A673 (cell line): ENCODE measurements around the gene TUBGCP3. TPM values are rescaled to one million over a fixed set of nuclear protein-coding genes. Genes with fewer than 3 reads are reported as not detected.
"Not testable (repeated sequence)": the region's sequence is repeated elsewhere in the genome, so short reads cannot be mapped to it uniquely, and the experiment has no call there.

Experiments
- BruUV-seq: library from RNA; stranded (reverse); fragments of 400-500 nt; replicated peaks from 2 replicates; lab custom pipeline; 2021; lab: Mats Ljungman, UMichigan
- CTCF ChIA-PET: fragments of 300-600 bp; sonication (Branson Sonifier 250); formaldehyde crosslinking; loops from one replicate; lab custom pipeline; 2022; ENCODE audit warnings: antibody characterized with exemption; lab: Charles Lee
- POLR2A ChIA-PET: fragments of 300-600 bp; sonication (Branson Sonifier 250); formaldehyde crosslinking; loops from one replicate; lab custom pipeline; 2022; ENCODE audit warnings: antibody characterized with exemption; ENCODE audit not compliant: low non-redundant PET; lab: Charles Lee
- DNase-seq: peaks from one replicate; pipeline ENCODE4 v3.0.0-alpha.2; 2015; ENCODE audit warnings: low spot score
- H3K27ac ChIP-seq: fragments of 200-600 bp; sonication (generic); 2 replicates; pipeline ENCODE4 v1.5.1; 2016; ENCODE audit warnings: mixed run types, low read depth, mild to moderate bottlenecking, mixed read lengths, antibody characterized with exemption, low read length; ENCODE audit not compliant: poor library complexity, severe bottlenecking
- H3K27me3 ChIP-seq: fragments of 200-600 bp; sonication (generic); replicated peaks from 2 replicates; pipeline ENCODE4 v1.6.1; 2017; ENCODE audit warnings: mixed run types, low read depth, mild to moderate bottlenecking, mixed read lengths, antibody characterized with exemption, low read length; ENCODE audit not compliant: insufficient read depth, poor library complexity
- H3K36me3 ChIP-seq: fragments of 200-600 bp; sonication (generic); 2 replicates; pipeline ENCODE4 v1.6.1; 2016; ENCODE audit warnings: mixed run types, mild to moderate bottlenecking, mixed read lengths, antibody characterized with exemption, low read length; ENCODE audit not compliant: insufficient read depth, poor library complexity, severe bottlenecking
- H3K4me1 ChIP-seq: fragments of 200-600 bp; sonication (generic); 2 replicates; pipeline ENCODE4 v1.6.1; 2017; ENCODE audit warnings: mixed run types, mild to moderate bottlenecking, mixed read lengths, antibody characterized with exemption, low read length; ENCODE audit not compliant: insufficient read depth, poor library complexity, severe bottlenecking
- H3K4me3 ChIP-seq: fragments of 200-600 bp; sonication (generic); 2 replicates; pipeline ENCODE4 v1.5.1; 2016; ENCODE audit warnings: low read depth, mixed run types, mild to moderate bottlenecking, mixed read lengths, low read length; ENCODE audit not compliant: poor library complexity, severe bottlenecking
- H3K9me3 ChIP-seq: fragments of 200-600 bp; sonication (generic); 2 replicates; pipeline ENCODE4 v1.6.1; 2016; ENCODE audit warnings: mixed run types, low read depth, mild to moderate bottlenecking, mixed read lengths, antibody characterized with exemption, low read length; ENCODE audit not compliant: poor library complexity, severe bottlenecking
- CTCF ChIP-seq: fragments of 300-800, 200-600 bp; sonication (generic); conservative IDR thresholded peaks from 2 replicates; pipeline ENCODE4 v1.5.1; 2017; ENCODE audit warnings: low read depth, mild to moderate bottlenecking, antibody characterized with exemption, low read length, moderate library complexity, mixed read lengths
- EZH2 ChIP-seq: fragments of 200-600 bp; sonication (generic); IDR thresholded peaks from 2 replicates; pipeline ENCODE4 v1.6.1; 2017; ENCODE audit warnings: borderline replicate concordance, low read depth, mild to moderate bottlenecking, mixed read lengths, antibody characterized with exemption, low read length; ENCODE audit not compliant: poor library complexity, severe bottlenecking
- intact Hi-C: fragments of 100-400 bp; cut with micrococcal nuclease; formaldehyde crosslinking; loops from one replicate; pipeline ENCODE4 v1.10.0; 2022; ENCODE audit not compliant: unreplicated experiment
- total RNA-seq: library from RNA; stranded (reverse); gene quantifications from 2 replicates; pipeline ENCODE4 v1.2.3, GENCODE V29; 2021

Gene TUBGCP3
- total RNA-seq, 1 experiment from 2014 or later, result 61.4 TPM

- Histone ChIP-seq H3K4me3 (no peak overlapping the region), H3K27ac (no peak overlapping the region), H3K9me3 (no peaks in the 10 kb centered on the region), H3K4me1 (no peaks in the 10 kb centered on the region), H3K27me3 (peaks cover 24% of the 10 kb centered on the region), H3K36me3 (no peaks in the 10 kb centered on the region)
- no peak for DNase-seq
- TF ChIP-seq EZH2 (no peak), CTCF (no peak)
- BruUV-seq, result no TSS peak
- intact Hi-C loops, result no loop called here
- ChIA-PET POLR2A (no interaction called here), CTCF (no interaction called here)
Observed at GRCh38 chr13:112629161-112629560, 41.2 kb upstream of the TUBGCP3 start.

GRCh38 chr13:112627613-112628012, 39.7 kb upstream of the TUBGCP3 start:
- H3K4me1 ChIP-seq, H3K36me3 ChIP-seq, H3K27ac ChIP-seq, H3K4me3 ChIP-seq, H3K9me3 ChIP-seq, DNase-seq, intact Hi-C loops, BruUV-seq, POLR2A ChIA-PET: not testable (repeated sequence)
- CTCF ChIA-PET, result interaction anchor here (0.6 kb wide), 1 partner anchor 84 kb away, joined by 10 read pairs; no protein-coding TSS in a partner anchor
- peaks cover 25% of the 10 kb centered on the region for H3K27me3 ChIP-seq

- no peak overlapping the region for H3K4me3 ChIP-seq
- intact Hi-C loops, result no loop called here
- CTCF ChIA-PET, result interaction anchor here (0.6 kb wide), 1 partner anchor 84 kb away, joined by 10 read pairs; no protein-coding TSS in a partner anchor
Observed at GRCh38 chr13:112627161-112627560, 39.2 kb upstream of the TUBGCP3 start.

More at GRCh38 chr13:112627161-112627560, 39.2 kb upstream of the TUBGCP3 start:
- TF ChIP-seq CTCF (no peak), EZH2 (no peak)
- POLR2A ChIA-PET, result no interaction called here
- no TSS peak for BruUV-seq
- no peaks in the 10 kb centered on the region for H3K9me3 ChIP-seq
- no peaks in the 10 kb centered on the region for H3K36me3 ChIP-seq
- H3K27ac ChIP-seq, result no peak overlapping the region
- no peaks in the 10 kb centered on the region for H3K4me1 ChIP-seq
- DNase-seq, result no peak
- peaks cover 30% of the 10 kb centered on the region for H3K27me3 ChIP-seq
